Mesenchymal stem cell (in vitro differentiated cells and primary cell): ENCODE measurements around the gene FOXJ1.
A peak's percentile ranks its signal among the peaks of the same experiment; 100 is the strongest.
"Not testable (repeated sequence)": the region's sequence is repeated elsewhere in the genome, so short reads cannot be mapped to it uniquely, and the experiment has no call there.

Experiments
- DNase-seq: peaks from one replicate; pipeline ENCODE4 v3.0.0-alpha.2; 2013
- H2AFZ ChIP-seq: one replicate; pipeline ENCODE4 v1.6.1; 2013; ENCODE audit warnings: low read depth, mild to moderate bottlenecking, control low read depth, inconsistent platforms, low read length, moderate library complexity
- H2AK5ac ChIP-seq: 2 replicates; pipeline ENCODE4 v1.6.1; 2013; ENCODE audit warnings: low read length, moderate library complexity, mild to moderate bottlenecking, inconsistent platforms; ENCODE audit not compliant: severe bottlenecking
- H2BK120ac ChIP-seq: one replicate; pipeline ENCODE4 v1.6.1; 2013; ENCODE audit warnings: low read depth, mild to moderate bottlenecking, inconsistent platforms, low read length, moderate library complexity
- H2BK12ac ChIP-seq, 2 experiments: one replicate each; pipeline ENCODE4 v1.6.1; 2013; ENCODE audit warnings: inconsistent platforms in 2 of 2, low read length in 2 of 2, mild to moderate bottlenecking in 2 of 2, moderate library complexity in 2 of 2, control low read depth in 1 of 2
- H2BK15ac ChIP-seq: one replicate; pipeline ENCODE4 v1.6.1; 2013; ENCODE audit warnings: mild to moderate bottlenecking, low read depth, inconsistent platforms; ENCODE audit not compliant: poor library complexity, severe bottlenecking
- H2BK5ac ChIP-seq: 2 replicates; pipeline ENCODE4 v1.6.1; 2013; ENCODE audit warnings: low read depth, mild to moderate bottlenecking, low read length, control low read depth, inconsistent platforms; ENCODE audit not compliant: poor library complexity, severe bottlenecking
- H3K14ac ChIP-seq, 2 experiments: one replicate each; pipeline ENCODE4 v1.6.1; 2013; ENCODE audit warnings: inconsistent platforms in 2 of 2, low read length in 2 of 2, control low read depth in 1 of 2, mild to moderate bottlenecking in 1 of 2, moderate library complexity in 1 of 2
- H3K18ac ChIP-seq, 2 experiments: one replicate each; pipeline ENCODE4 v1.6.1; 2013; ENCODE audit warnings: inconsistent platforms in 2 of 2, low read length in 2 of 2, control low read depth in 1 of 2, low read depth in 1 of 2, mild to moderate bottlenecking in 1 of 2
- H3K23ac ChIP-seq, 2 experiments: one replicate each; pipeline ENCODE4 v1.6.1; 2013; ENCODE audit warnings: inconsistent platforms in 2 of 2, low read length in 2 of 2, mild to moderate bottlenecking in 2 of 2, moderate library complexity in 2 of 2, control low read depth in 1 of 2
- H3K27ac ChIP-seq: 2 replicates; pipeline ENCODE4 v1.5.1; 2013; ENCODE audit warnings: mild to moderate bottlenecking, moderate library complexity, low read length, control low read depth, inconsistent platforms; ENCODE audit not compliant: poor library complexity, severe bottlenecking
- H3K27me3 ChIP-seq, 2 experiments: 2 replicates each; pipeline versions ENCODE4 v1.6.1 to v1.7.0; 2013; ENCODE audit warnings: low read length in 2 of 2, mild to moderate bottlenecking in 2 of 2, moderate library complexity in 2 of 2, control low read depth in 1 of 2, inconsistent platforms in 1 of 2; ENCODE audit not compliant: control insufficient read depth in 1 of 2, insufficient read depth in 1 of 2
- H3K36me3 ChIP-seq, 2 experiments: 2 replicates each; pipeline versions ENCODE4 v1.6.1 to v1.7.0; 2013; ENCODE audit warnings: low read length in 2 of 2, control low read depth in 1 of 2, inconsistent platforms in 1 of 2, low read depth in 1 of 2, mild to moderate bottlenecking in 1 of 2; ENCODE audit not compliant: insufficient read depth in 2 of 2, control insufficient read depth in 1 of 2
- H3K4ac ChIP-seq, 2 experiments: one replicate each; pipeline ENCODE4 v1.6.1; 2013; ENCODE audit warnings: inconsistent platforms in 2 of 2, low read length in 2 of 2, mild to moderate bottlenecking in 2 of 2, moderate library complexity in 2 of 2, control low read depth in 1 of 2, low read depth in 1 of 2
- H3K4me1 ChIP-seq: 2 replicates; pipeline ENCODE4 v1.6.1; 2013; ENCODE audit warnings: low read depth, low read length, control low read depth; ENCODE audit not compliant: control insufficient read depth, insufficient read depth
- H3K4me2 ChIP-seq: 2 replicates; pipeline ENCODE4 v1.6.1; 2013; ENCODE audit warnings: low read length, mild to moderate bottlenecking, inconsistent platforms; ENCODE audit not compliant: poor library complexity, severe bottlenecking
- H3K4me3 ChIP-seq, 2 experiments: 2 replicates each; pipeline versions ENCODE4 v1.5.1 to v1.7.0; 2013; ENCODE audit warnings: low read length in 2 of 2, mild to moderate bottlenecking in 2 of 2, control low read depth in 1 of 2, low read depth in 1 of 2; ENCODE audit not compliant: insufficient read depth in 1 of 2
- H3K79me1 ChIP-seq: replicated peaks from 2 replicates; pipeline ENCODE4 v1.6.1; 2013; ENCODE audit warnings: mild to moderate bottlenecking, control low read depth, low read length, inconsistent platforms; ENCODE audit not compliant: poor library complexity, severe bottlenecking
- H3K9ac ChIP-seq: 2 replicates; pipeline ENCODE4 v1.7.0; 2013; ENCODE audit warnings: mild to moderate bottlenecking, low read length, moderate library complexity
- H3K9me3 ChIP-seq: 2 replicates; pipeline ENCODE4 v1.7.0; 2013; ENCODE audit warnings: mild to moderate bottlenecking, low read length; ENCODE audit not compliant: control insufficient read depth
- H4K8ac ChIP-seq: one replicate; pipeline ENCODE4 v1.6.1; 2013; ENCODE audit warnings: inconsistent platforms, mild to moderate bottlenecking, low read length, moderate library complexity
- H4K91ac ChIP-seq: one replicate; pipeline ENCODE4 v1.6.1; 2013; ENCODE audit warnings: mild to moderate bottlenecking, low read length, inconsistent platforms
- WGBS: methylation state at CpG from one replicate; pipeline ENCODE4 v1.1.7; 2013; ENCODE audit warnings: mixed read lengths; 5-methylcytosine and 5-hydroxymethylcytosine counted together

The FOXJ1 gene

DNA sequence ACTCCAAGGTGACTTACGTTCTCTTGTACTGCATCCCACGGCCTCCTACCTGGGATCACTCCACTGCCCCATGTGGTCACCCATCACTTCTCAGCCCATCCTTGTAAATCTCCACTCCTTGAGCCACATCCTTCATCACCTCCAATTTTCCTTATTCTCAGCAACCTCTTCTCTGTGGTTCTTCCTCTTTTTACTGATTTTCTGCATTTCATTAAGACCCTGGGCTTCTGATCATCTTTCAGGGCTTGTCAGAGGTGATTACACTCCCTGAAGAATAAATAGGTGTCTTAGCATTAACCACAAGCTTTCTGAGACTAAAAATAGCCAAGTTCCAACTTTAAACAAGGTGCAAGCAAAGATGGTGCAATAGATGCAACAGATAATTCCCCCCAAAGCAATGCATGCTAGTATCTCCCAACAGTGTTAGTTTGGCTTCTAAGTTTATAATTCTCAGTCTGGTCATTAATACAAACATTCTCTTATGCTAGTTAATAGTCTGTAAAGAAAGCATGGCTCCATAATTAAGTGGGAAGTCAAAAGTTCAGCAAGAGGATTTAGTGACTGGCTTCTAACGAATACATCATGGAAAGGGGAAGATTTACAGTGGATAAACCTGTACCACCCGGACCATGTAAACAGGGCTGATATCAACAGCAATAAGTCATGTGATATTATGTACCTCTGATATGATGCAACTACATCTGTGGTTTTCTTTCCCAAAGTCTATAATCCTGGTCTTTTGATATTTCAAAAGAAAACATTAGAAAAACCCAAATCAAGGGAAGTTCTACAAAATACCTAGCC lies 47.4 kb upstream of the FOXJ1 start:
- Histone ChIP-seq H3K36me3 (no peaks in the 10 kb centered on the region), H2AFZ (no peak overlapping the region), H3K9me3 (no peaks in the 10 kb centered on the region)

DNA sequence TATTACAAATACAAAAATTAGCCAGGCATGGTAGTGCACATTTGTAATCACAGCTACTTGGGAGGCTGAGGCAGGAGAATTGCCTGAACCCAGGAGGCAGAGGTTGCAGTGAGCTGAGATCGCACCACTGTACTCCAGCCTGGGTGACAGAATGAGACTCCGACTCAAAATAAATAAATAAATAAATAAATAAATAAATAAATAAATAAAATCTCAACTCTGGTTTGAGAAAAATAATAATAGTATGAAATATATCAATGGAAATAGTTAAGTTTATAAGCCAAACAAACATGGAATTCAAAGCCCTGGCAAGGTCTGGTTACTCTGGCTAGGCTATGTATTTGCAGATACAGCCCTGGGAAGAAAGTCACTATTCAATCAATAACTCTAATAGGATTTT lies 45.7 kb upstream of the FOXJ1 start:
- H2BK5ac ChIP-seq, H3K18ac ChIP-seq, H2BK120ac ChIP-seq, H2BK15ac ChIP-seq, H3K36me3 ChIP-seq, H3K9me3 ChIP-seq, H3K27ac ChIP-seq, H4K91ac ChIP-seq, H2AK5ac ChIP-seq, H3K4me3 ChIP-seq, H2BK12ac ChIP-seq, H3K9ac ChIP-seq, DNase-seq, H3K4me1 ChIP-seq, H3K23ac ChIP-seq, H2AFZ ChIP-seq, H3K4me2 ChIP-seq, H3K4ac ChIP-seq, H4K8ac ChIP-seq, H3K79me1 ChIP-seq, H3K14ac ChIP-seq: not testable (repeated sequence)
- no CpG with 5 or more reads among the region's 2 CpGs for WGBS
- peaks cover 0 to 12% of the 10 kb centered on the region in 2 experiments for H3K27me3 ChIP-seq

More for the DNA sequence above, 47.4 kb upstream of the FOXJ1 start:
- Histone ChIP-seq H3K4ac (no peak overlapping the region), H3K4me1 (no peaks in the 10 kb centered on the region), H3K14ac (peak overlapping the region in 1 of 2 experiments; percentile 11), H2AK5ac (no peak overlapping the region), H4K91ac (no peak overlapping the region), H3K4me2 (no peak overlapping the region), H2BK15ac (no peak overlapping the region), H3K9ac (no peak overlapping the region), H2BK5ac (no peak overlapping the region), H3K27ac (no peak overlapping the region), H3K18ac (no peak overlapping the region), H3K4me3 (no peak overlapping the region), H2BK12ac (no peak overlapping the region), H3K79me1 (peaks cover 1% of the 10 kb centered on the region), H2BK120ac (no peak overlapping the region), H3K23ac (no peak overlapping the region), H4K8ac (no peak overlapping the region), H3K27me3 (peaks cover 0 to 12% of the 10 kb centered on the region in 2 experiments)
- DNase-seq, result peak; percentile 33
- 77% methylated on average over 3 of the region's 4 CpGs for WGBS

DNA sequence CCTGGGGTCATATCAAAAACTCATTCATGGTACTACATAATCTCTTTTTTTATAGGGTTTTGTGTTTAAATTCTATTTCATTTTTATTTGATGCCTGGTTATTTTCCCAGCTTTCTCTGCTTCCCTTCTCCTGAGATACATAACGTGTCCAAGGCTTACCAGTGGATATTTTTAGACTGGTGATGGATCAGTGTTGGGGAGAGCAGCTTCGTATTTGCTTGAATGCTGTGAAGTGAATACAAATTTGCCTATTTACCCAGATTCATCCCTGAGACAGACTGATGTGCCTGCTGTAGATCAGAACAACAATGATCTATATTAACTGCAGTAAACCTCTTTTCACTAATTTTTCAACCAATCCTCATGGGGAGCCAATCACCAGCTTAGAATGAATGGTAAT lies 43.2 kb upstream of the FOXJ1 start:
- Histone ChIP-seq H3K27ac (no peak overlapping the region), H2AK5ac (no peak overlapping the region), H3K79me1 (no peaks in the 10 kb centered on the region), H2BK5ac (no peak overlapping the region), H2BK12ac (no peak overlapping the region), H4K8ac (no peak overlapping the region), H3K9me3 (no peaks in the 10 kb centered on the region), H2BK120ac (no peak overlapping the region), H3K4ac (no peak overlapping the region), H3K4me2 (no peak overlapping the region), H3K36me3 (no peaks in the 10 kb centered on the region), H2AFZ (no peak overlapping the region), H3K18ac (no peak overlapping the region), H3K23ac (no peak overlapping the region), H3K27me3 (peaks cover 0 to 5% of the 10 kb centered on the region in 2 experiments), H3K9ac (no peak overlapping the region), H3K14ac (no peak overlapping the region), H3K4me1 (peaks cover 3% of the 10 kb centered on the region), H4K91ac (no peak overlapping the region), H3K4me3 (no peak overlapping the region), H2BK15ac (no peak overlapping the region)
- no CpG with 5 or more reads among the region's 2 CpGs for WGBS
- no peak for DNase-seq

- Histone ChIP-seq H3K4me3 (no peak overlapping the region), H3K23ac (no peak overlapping the region), H2BK120ac (no peak overlapping the region), H2BK15ac (no peak overlapping the region), H3K9me3 (no peaks in the 10 kb centered on the region), H3K27ac (no peak overlapping the region), H3K79me1 (no peaks in the 10 kb centered on the region), H3K4ac (no peak overlapping the region), H2BK5ac (no peak overlapping the region), H4K91ac (no peak overlapping the region), H2AFZ (peak overlapping the region; percentile 36), H2AK5ac (no peak overlapping the region), H3K18ac (no peak overlapping the region), H4K8ac (no peak overlapping the region), H3K9ac (peak overlapping the region; percentile 23), H3K36me3 (no peaks in the 10 kb centered on the region), H3K4me2 (no peak overlapping the region), H2BK12ac (no peak overlapping the region), H3K4me1 (peaks cover 3% of the 10 kb centered on the region), H3K27me3 (no peaks in the 10 kb centered on the region), H3K14ac (no peak overlapping the region)
- 17% methylated on average over 5 of the region's 11 CpGs for WGBS
- DNase-seq, result peak; percentile 95
Observed at GRCh38 chr17:76182016-76182764, 41.1 kb upstream of the FOXJ1 start.
